GM12878 (cell line): ENCODE results near the gene CCDC198. TPM values are rescaled to one million over a fixed set of nuclear protein-coding genes. Genes with fewer than 3 reads are reported as not detected.

Source experiments
- ATAC-seq: fragments of 200-7000 bp; cut with Tn5 transposase; 3 replicates; pipeline ENCODE4 v1.9.1; 2020; ENCODE audit warnings: mild to moderate bottlenecking, moderate library complexity
- BruUV-seq: library from RNA; stranded (reverse); fragments of 400-500 nt; replicated peaks from 2 replicates; lab custom pipeline; 2021; lab: Mats Ljungman, UMichigan
- CTCF ChIA-PET: fragments of 300-600 bp; sonication (Branson Sonifier 250); formaldehyde crosslinking; extraction: SDS; loops from one replicate; lab custom pipeline; 2021; ENCODE audit warnings: inconsistent platforms; lab: Yijun Ruan, JAX
- POLR2A ChIA-PET: fragments of 350-600 bp; formaldehyde crosslinking; extraction: SDS; loops from one replicate; lab custom pipeline; 2021; ENCODE audit warnings: inconsistent platforms; lab: Charles Lee
- RAD21 ChIA-PET: fragments of 300-600 bp; sonication (Branson Sonifier 250); formaldehyde crosslinking; loops from one replicate; lab custom pipeline; 2023; ENCODE audit warnings: antibody characterized with exemption; ENCODE audit not compliant: unreplicated experiment; lab: Charles Lee
- SMC1A ChIA-PET: fragments of 300-600 bp; sonication (Branson Sonifier 250); formaldehyde crosslinking; loops from one replicate; lab custom pipeline; 2023; ENCODE audit not compliant: unreplicated experiment, uncharacterized antibody; lab: Charles Lee
- DNase-seq: peaks from one replicate; pipeline ENCODE4 v3.0.0-alpha.2; 2011; ENCODE audit warnings: low read depth, low spot score
- FAIRE-seq: peaks from 3 replicates; lab custom pipeline; 2011; peaks lifted over from hg19 to GRCh38; lab: Jason Lieb, UNC
- H2AFZ ChIP-seq: 2 replicates; pipeline ENCODE4 v1.6.0; 2011; ENCODE audit warnings: low read depth, low read length, control low read depth; ENCODE audit not compliant: control insufficient read depth
- H3K27ac ChIP-seq: 2 replicates; pipeline ENCODE4 v1.5.1; 2011; ENCODE audit warnings: control low read depth; ENCODE audit not compliant: control insufficient read depth, insufficient read depth
- H3K27me3 ChIP-seq, 2 experiments: replicated peaks in 1 of 2; 2 replicates each; pipeline versions ENCODE4 v1.6.0 to v1.6.1; 2011; ENCODE audit warnings: low read length in 1 of 2; ENCODE audit not compliant: control insufficient read depth in 2 of 2, insufficient read depth in 2 of 2
- H3K36me3 ChIP-seq, 2 experiments: 2 replicates each; pipeline ENCODE4 v1.5.1; 2011; ENCODE audit warnings: low read length in 1 of 2; ENCODE audit not compliant: control insufficient read depth in 2 of 2, insufficient read depth in 2 of 2
- H3K4me1 ChIP-seq: 2 replicates; pipeline ENCODE4 v1.6.1; 2011; ENCODE audit warnings: mild to moderate bottlenecking, low read length, moderate library complexity, mixed read lengths; ENCODE audit not compliant: control insufficient read depth, insufficient read depth
- H3K4me2 ChIP-seq: 2 replicates; pipeline ENCODE4 v1.6.0; 2011; ENCODE audit warnings: control low read depth; ENCODE audit not compliant: control insufficient read depth, insufficient read depth
- H3K4me3 ChIP-seq: fragments of 200-600 bp; sonication (generic); 2 replicates; pipeline ENCODE4 v1.5.1; 2016
- H3K79me2 ChIP-seq: 2 replicates; pipeline ENCODE4 v1.6.0; 2011; ENCODE audit warnings: low read length; ENCODE audit not compliant: control insufficient read depth, insufficient read depth
- H3K9ac ChIP-seq: 2 replicates; pipeline ENCODE4 v1.8.0; 2011; ENCODE audit warnings: low read length, control low read depth, mixed read lengths; ENCODE audit not compliant: control insufficient read depth, insufficient read depth
- H3K9me3 ChIP-seq: replicated peaks from 3 replicates; pipeline ENCODE4 v1.5.1; 2011; ENCODE audit warnings: mild to moderate bottlenecking, low read length; ENCODE audit not compliant: control insufficient read depth, insufficient read depth
- H4K20me1 ChIP-seq: 2 replicates; pipeline ENCODE4 v1.6.0; 2011; ENCODE audit not compliant: control insufficient read depth, insufficient read depth
- BCLAF1 ChIP-seq: fragments of 450-650 bp; IDR thresholded peaks from 2 replicates; pipeline ENCODE4 v1.6.1; 2017; ENCODE audit warnings: antibody characterized with exemption, mild to moderate bottlenecking, moderate library complexity
- CBX5 ChIP-seq: sonication (generic); IDR thresholded peaks from 2 replicates; pipeline ENCODE4 v1.6.1; 2016; ENCODE audit warnings: low read depth, moderate library complexity, mild to moderate bottlenecking, inconsistent platforms
- CREM ChIP-seq: IDR thresholded peaks from 2 replicates; pipeline ENCODE4 v1.6.1; 2014; ENCODE audit warnings: antibody characterized with exemption, low read depth
- ETV6 ChIP-seq, 2 experiments: fragments of 450-650 bp in 1 of 2; IDR thresholded peaks in 1 of 2; conservative IDR thresholded peaks in 1 of 2; 2 replicates each; pipeline ENCODE4 v1.6.1; 2014; ENCODE audit warnings: antibody characterized with exemption in 1 of 2, borderline replicate concordance in 1 of 2, low read depth in 1 of 2, mild to moderate bottlenecking in 1 of 2, moderate library complexity in 1 of 2
- RAD21 ChIP-seq: IDR thresholded peaks from 2 replicates; pipeline ENCODE4 v1.6.1; 2011; ENCODE audit warnings: mild to moderate bottlenecking, low read depth, low read length, moderate library complexity; ENCODE audit not compliant: insufficient read depth
- RCOR1 ChIP-seq: conservative IDR thresholded peaks from 2 replicates; pipeline ENCODE4 v1.6.1; 2012; ENCODE audit warnings: low read depth, low read length, improper control_type of control experiment
- SUZ12 ChIP-seq: fragments of 200-600 bp; sonication (generic); IDR thresholded peaks from one replicate; pipeline ENCODE4 v1.6.1; 2018; ENCODE audit warnings: antibody characterized with exemption, mild to moderate bottlenecking; ENCODE audit not compliant: unreplicated experiment
- TAF1 ChIP-seq: IDR thresholded peaks from 2 replicates; pipeline ENCODE4 v1.6.1; 2011; ENCODE audit warnings: mild to moderate bottlenecking, low read depth, low read length, borderline replicate concordance
- TARDBP ChIP-seq: IDR thresholded peaks from 2 replicates; pipeline ENCODE4 v1.6.1; 2016; ENCODE audit warnings: borderline replicate concordance
- ZZZ3 ChIP-seq: IDR thresholded peaks from 2 replicates; pipeline ENCODE4 v1.6.1; 2011; ENCODE audit warnings: low read depth; ENCODE audit not compliant: control insufficient read depth, insufficient read length
- WGBS: methylation state at CpG from one replicate; pipeline ENCODE4 v1.1.6; 2016; ENCODE audit warnings: low lambda C conversion rate; ENCODE audit not compliant: insufficient replicate concordance, insufficient coverage; ENCODE audit errors: missing lambda C conversion rate; 5-methylcytosine and 5-hydroxymethylcytosine counted together
- in situ Hi-C: fragments of 300-500 bp; cut with MboI; formaldehyde crosslinking; loops from 9 replicates; pipeline ENCODE4 v1.14.3; 2018; ENCODE audit warnings: mixed read lengths
- intact Hi-C: fragments of 100-400 bp; cut with micrococcal nuclease; formaldehyde crosslinking; loops from one replicate; pipeline ENCODE4 v1.14.2; 2022; ENCODE audit not compliant: unreplicated experiment
- polyA plus RNA-seq, 11 experiments: library from polyadenylated mRNA; depleted of rRNA in 4 of 11; unstranded in 6 of 11; stranded (reverse) in 5 of 11; fragments of >200 nt; fragmentation: Nextera tagmentation in 4 of 11; fragmentation: Illumina TruSeq in 1 of 11; extraction: Ambion mirVana in 4 of 11; extraction: Trizol in 1 of 11; gene quantifications; 1 replicate in 1 of 11; 2 replicates in 10 of 11; pipeline versions ENCODE4 v1.2.1 to v1.2.3, GENCODE V29; 2011 to 2016; ENCODE audit warnings: inconsistent platforms in 2 of 11, missing spikeins in 2 of 11, low read depth in 1 of 11
- total RNA-seq, 4 experiments: library from RNA; depleted of rRNA in 3 of 4; stranded (reverse); fragments of >200 nt in 3 of 4; fragmentation: Illumina TruSeq in 1 of 4; extraction: Trizol in 1 of 4; gene quantifications; 2 replicates each; pipeline versions ENCODE4 v1.2.1 to v1.2.3, GENCODE V29; 2013 to 2021

The CCDC198 gene
- total and polyA plus RNA-seq, 10 of the 15 experiments (the other 5 are each of a cell fraction or from before 2014, with no cell fraction given) = 1.3 to 12.5 (median 2.3) TPM

GRCh38 chr14:57498035-57498434, 4.4 kb upstream of the CCDC198 start:
- BruUV-seq = no TSS peak

More at GRCh38 chr14:57498035-57498434, 4.4 kb upstream of the CCDC198 start:
- ChIA-PET RAD21 (no interaction called here), POLR2A (no interaction called here), CTCF (no interaction called here), SMC1A (no interaction called here)
- Histone ChIP-seq H3K27me3 (no peaks in the 10 kb centered on the region), H3K4me1 (no peaks in the 10 kb centered on the region), H3K4me2 (no peak overlapping the region), H3K27ac (no peak overlapping the region), H4K20me1 (no peaks in the 10 kb centered on the region), H3K36me3 (no peaks in the 10 kb centered on the region), H2AFZ (no peak overlapping the region), H3K79me2 (no peaks in the 10 kb centered on the region), H3K4me3 (no peak overlapping the region), H3K9me3 (no peaks in the 10 kb centered on the region), H3K9ac (no peak overlapping the region)
- FAIRE-seq (no peak), ATAC-seq (no peak), DNase-seq (no peak)
- 39% methylated on average over 4 of the region's 4 CpGs for WGBS
- in situ Hi-C loops (loop anchor here (5.0 kb wide), 1 partner anchor 69 kb away; no protein-coding TSS in a partner anchor), intact Hi-C loops (no loop called here)
- TF ChIP-seq CREM (no peak), ZZZ3 (no peak), TARDBP (no peak), BCLAF1 (no peak), RCOR1 (no peak), RAD21 (no peak), ETV6 (conservative IDR thresholded peaks at IDR 0.05 in 1 of 2, IDR thresholded peaks at IDR 0.05 in 1 of 2; ENCODE audit: borderline replicate concordance in 1 of 2, low read depth in 1 of 2) (no peak), SUZ12 (no peak), TAF1 (no peak), CBX5 (no peak)
